A549 (cell line): Measurements from ENCODE around the gene RTN3. TPM values are rescaled to one million over a fixed set of nuclear protein-coding genes. Genes with fewer than 3 reads are reported as not detected.

Experiments used
- ATAC-seq, 2 experiments: fragments of 200-7000 bp in 1 of 2; fragments of >200 bp in 1 of 2; cut with Nextera tagmentation in 1 of 2; cut with Tn5 transposase in 1 of 2; 3 replicates each; pipeline versions ENCODE4 v1.8.0 to v1.9.1; 2018 to 2020; ENCODE audit warnings: mild to moderate bottlenecking in 1 of 2, moderate library complexity in 1 of 2
- CTCF ChIA-PET: fragments of 300-600 bp; sonication (Branson Sonifier 250); formaldehyde crosslinking; extraction: SDS; loops from one replicate; lab custom pipeline; 2021; ENCODE audit warnings: antibody characterized with exemption, inconsistent platforms; lab: Yijun Ruan, JAX
- POLR2A ChIA-PET: fragments of 350-600 bp; formaldehyde crosslinking; extraction: SDS; loops from one replicate; lab custom pipeline; 2021; ENCODE audit warnings: antibody characterized with exemption, inconsistent platforms; lab: Yijun Ruan, JAX
- DNase-seq, 2 experiments: peaks; one replicate each; pipeline versions ENCODE4 v3.0.0 to v3.0.0-alpha.2; 2011 to 2016; ENCODE audit warnings: low read depth in 1 of 2, low spot score in 1 of 2
- FAIRE-seq: peaks from 2 replicates; lab custom pipeline; 2011; peaks lifted over from hg19 to GRCh38; lab: Jason Lieb, UNC
- H3K27ac ChIP-seq, 2 experiments: fragments of >200 bp; sonication (Bioruptor Twin); formaldehyde crosslinking; 3 replicates each; pipeline ENCODE4 v1.5.1; 2016 to 2017
- H3K4me1 ChIP-seq: fragments of >200 bp; sonication (Bioruptor Twin); formaldehyde crosslinking; 3 replicates; pipeline ENCODE4 v1.6.1; 2016
- H3K4me2 ChIP-seq: fragments of >200 bp; sonication (Bioruptor Twin); formaldehyde crosslinking; 3 replicates; pipeline ENCODE4 v1.6.1; 2016
- H3K4me3 ChIP-seq: fragments of >200 bp; sonication (Bioruptor Twin); formaldehyde crosslinking; 3 replicates; pipeline ENCODE4 v1.5.1; 2016
- H3K9me3 ChIP-seq: fragments of >200 bp; sonication (Bioruptor Twin); formaldehyde crosslinking; 3 replicates; pipeline ENCODE4 v1.6.1; 2016
- ATOH8 ChIP-seq: fragments of 250-450 bp; sonication (Bioruptor Pico); IDR thresholded peaks from 2 replicates; pipeline ENCODE4 v1.5.0; 2020; ENCODE audit warnings: low read depth, mild to moderate bottlenecking, moderate library complexity
- CBX2 ChIP-seq: fragments of 200-600 bp; sonication (generic); IDR thresholded peaks from 2 replicates; pipeline ENCODE4 v1.6.1; 2016; ENCODE audit warnings: low read depth, mild to moderate bottlenecking, borderline replicate concordance
- CHD2 ChIP-seq: fragments of 150-350 bp; IDR thresholded peaks from 2 replicates; pipeline ENCODE4 v1.6.1; 2014; ENCODE audit warnings: low read length; ENCODE audit not compliant: partially characterized antibody
- E2F6 ChIP-seq: IDR thresholded peaks from 2 replicates; pipeline ENCODE4 v1.6.1; 2012; ENCODE audit warnings: low read depth, borderline replicate concordance
- ELK1 ChIP-seq: fragments of 150-350 bp; IDR thresholded peaks from 2 replicates; pipeline ENCODE4 v1.6.1; 2014; ENCODE audit warnings: low read depth, mild to moderate bottlenecking, low read length
- EP300 ChIP-seq, 2 experiments: fragments of >200 bp; sonication (Bioruptor Twin); formaldehyde crosslinking; IDR thresholded peaks; 2 replicates in 1 of 2; 3 replicates in 1 of 2; pipeline ENCODE4 v1.6.1; 2016 to 2017
- FOXS1 ChIP-seq: fragments of 250-450 bp; sonication (Bioruptor Pico); IDR thresholded peaks from 2 replicates; pipeline ENCODE4 v1.5.0; 2020; ENCODE audit warnings: mild to moderate bottlenecking, moderate library complexity
- GATA3 ChIP-seq: IDR thresholded peaks from 2 replicates; pipeline ENCODE4 v1.6.1; 2012; ENCODE audit warnings: borderline replicate concordance
- HDAC2 ChIP-seq: fragments of 200-600 bp; sonication (generic); IDR thresholded peaks from 2 replicates; pipeline ENCODE4 v1.6.1; 2016
- HEYL ChIP-seq: fragments of 250-450 bp; sonication (Bioruptor Pico); IDR thresholded peaks from 2 replicates; pipeline ENCODE4 v1.8.0; 2021; ENCODE audit warnings: mild to moderate bottlenecking, moderate library complexity
- HOXA7 ChIP-seq: fragments of 250-450 bp; sonication (Bioruptor Pico); IDR thresholded peaks from 2 replicates; pipeline ENCODE4 v1.5.0; 2020; ENCODE audit warnings: mild to moderate bottlenecking, moderate library complexity
- HOXB13 ChIP-seq: fragments of 250-450 bp; sonication (Bioruptor Pico); IDR thresholded peaks from 2 replicates; pipeline ENCODE4 v1.5.0; 2020; ENCODE audit warnings: low read depth, mild to moderate bottlenecking, moderate library complexity
- HOXB5 ChIP-seq: fragments of 250-450 bp; sonication (Bioruptor Pico); IDR thresholded peaks from 2 replicates; pipeline ENCODE4 v1.5.0; 2020; ENCODE audit warnings: mild to moderate bottlenecking, moderate library complexity
- JUNB ChIP-seq: fragments of >200 bp; sonication (Bioruptor Twin); formaldehyde crosslinking; IDR thresholded peaks from 2 replicates; pipeline ENCODE4 v1.6.1; 2016
- MAX ChIP-seq: IDR thresholded peaks from 2 replicates; pipeline ENCODE4 v1.6.1; 2012
- MAZ ChIP-seq: fragments of 150-350 bp; IDR thresholded peaks from 2 replicates; pipeline ENCODE4 v1.6.1; 2014; ENCODE audit warnings: antibody characterized with exemption, low read depth, low read length, borderline replicate concordance
- NFE2L2 ChIP-seq: fragments of 150-350 bp; conservative IDR thresholded peaks from 2 replicates; pipeline ENCODE4 v1.6.1; 2014; ENCODE audit warnings: low read length
- NR3C1 ChIP-seq: fragments of >200 bp; sonication (Bioruptor Twin); formaldehyde crosslinking; IDR thresholded peaks from 3 replicates; pipeline ENCODE4 v1.6.1; 2017
- PBX3 ChIP-seq: IDR thresholded peaks from 2 replicates; pipeline ENCODE4 v1.6.1; 2012
- PHF8 ChIP-seq: fragments of 200-600 bp; sonication (generic); IDR thresholded peaks from 2 replicates; pipeline ENCODE4 v1.6.1; 2016; ENCODE audit warnings: low read depth, mild to moderate bottlenecking, antibody characterized with exemption, moderate library complexity, borderline replicate concordance
- POLR2AphosphoS2 ChIP-seq: conservative IDR thresholded peaks from 2 replicates; pipeline ENCODE4 v1.6.1; 2012; ENCODE audit warnings: low read length, improper control_type of control experiment, inconsistent platforms
- RAD21 ChIP-seq, 2 experiments: fragments of >200 bp in 1 of 2; sonication (Bioruptor Twin) in 1 of 2; formaldehyde crosslinking in 1 of 2; IDR thresholded peaks in 1 of 2; conservative IDR thresholded peaks in 1 of 2; 2 replicates in 1 of 2; 3 replicates in 1 of 2; pipeline ENCODE4 v1.6.1; 2012 to 2018; ENCODE audit warnings: inconsistent platforms in 1 of 2
- RFX5 ChIP-seq: fragments of 450-650 bp; IDR thresholded peaks from 2 replicates; pipeline ENCODE4 v1.7.1; 2014; ENCODE audit warnings: antibody characterized with exemption, mild to moderate bottlenecking, moderate library complexity
- SREBF2 ChIP-seq: fragments of 450-650 bp; IDR thresholded peaks from 2 replicates; pipeline ENCODE4 v1.6.1; 2014; ENCODE audit warnings: mild to moderate bottlenecking, moderate library complexity
- WGBS: methylation state at CpG from one replicate; pipeline ENCODE4 v1.1.6; 2017; ENCODE audit errors: missing lambda C conversion rate; 5-methylcytosine and 5-hydroxymethylcytosine counted together
- polyA plus RNA-seq, 4 experiments: library from polyadenylated mRNA; depleted of rRNA in 3 of 4; stranded (reverse); fragments of >200 nt; fragmentation: RNase III in 1 of 4; extraction: RNeasy Plus Mini Kit Qiagen cat#74134 plus additional on column Dnase treatment in 1 of 4; gene quantifications; 2 replicates in 3 of 4; 3 replicates in 1 of 4; pipeline ENCODE4 v1.2.3, GENCODE V29; 2011 to 2017

RTN3 gene
- polyA plus RNA-seq, 2 of the 4 experiments (the other 2 are of a cell fraction), result 108 to 196 TPM

- CTCF ChIA-PET, result interaction anchor here (0.6 to 0.9 kb wide), 3 partner anchors 15 to 1629 kb away, joined by 3 read pairs; no protein-coding TSS in a partner anchor
Observed at GRCh38 chr11:63782749-63783148, 101.4 kb downstream of the RTN3 start.

GRCh38 chr11:63783925-63784592, 102.8 kb downstream of the RTN3 start:
- DNase-seq (no peak), ATAC-seq (peak; percentile 63 to 71; a peak in 5 of 6 replicates), FAIRE-seq (no peak)
- H3K27ac ChIP-seq, result peak overlapping the region in 1 of 2 experiments; percentile 33; a peak in 2 of 6 replicates
- H3K9me3 ChIP-seq, result no peaks in the 10 kb centered on the region
- WGBS, result 50% methylated on average over 4 of the region's 7 CpGs
- TF ChIP-seq JUNB (no peak), GATA3 (no peak), MAX (no peak), HOXB13 (CRISPR knock-in tag) (no peak), NR3C1 (no peak), SREBF2 (no peak), EP300 (IDR thresholded peaks at IDR 0.05) (no peak), CBX2 (no peak)
- POLR2A ChIA-PET, result no interaction called here
- CTCF ChIA-PET, result interaction anchor here (1.4 kb wide), 1 partner anchor 16 kb away, joined by 4 read pairs; the partner anchor contains the start of gene ZFTA
- peaks cover 9% of the 10 kb centered on the region; the same call in 2 of the 3 replicates for H3K4me1 ChIP-seq
- H3K4me3 ChIP-seq, result no peak overlapping the region
- peak overlapping the region; percentile 28; the same call in 2 of the 3 replicates for H3K4me2 ChIP-seq

More at GRCh38 chr11:63782749-63783148, 101.4 kb downstream of the RTN3 start:
- TF ChIP-seq POLR2AphosphoS2 (no peak), RFX5 (no peak)
- DNase-seq, result no peak
- POLR2A ChIA-PET, result no interaction called here
- H3K27ac ChIP-seq, result no peak overlapping the region
- no peaks in the 10 kb centered on the region for H3K9me3 ChIP-seq
- no peak overlapping the region for H3K4me2 ChIP-seq
- H3K4me3 ChIP-seq, result no peak overlapping the region
- ATAC-seq, result no peak
- 84% methylated on average over 6 of the region's 6 CpGs for WGBS
- peaks cover 9% of the 10 kb centered on the region; the same call in 2 of the 3 replicates for H3K4me1 ChIP-seq
- no peak for FAIRE-seq

GRCh38 chr11:63785823-63786222, 104.5 kb downstream of the RTN3 start:
- Histone ChIP-seq H3K4me1 (peaks cover 9% of the 10 kb centered on the region; the same call in 2 of the 3 replicates), H3K4me2 (no peak overlapping the region), H3K27ac (no peak overlapping the region), H3K4me3 (no peak overlapping the region), H3K9me3 (0 out of 3 replicates have a peak, but pooled peaks cover 3% of the 10 kb centered on the region)
- 80% methylated on average over 1 of the region's 1 CpG for WGBS
- ChIA-PET POLR2A (no interaction called here), CTCF (interaction anchor here (0.6 kb wide), 2 partner anchors 15 to 52 kb away, joined by 3 read pairs; no protein-coding TSS in a partner anchor)
- FAIRE-seq, result no peak
- ATAC-seq, result no peak
- DNase-seq, result no peak
- TF ChIP-seq POLR2AphosphoS2, result no peak
- no peak for TF ChIP-seq HEYL (CRISPR knock-in tag)
- TF ChIP-seq PHF8, result no peak
- TF ChIP-seq HOXA7 (CRISPR knock-in tag), result no peak
- no peak for TF ChIP-seq FOXS1 (CRISPR knock-in tag)
- no peak for TF ChIP-seq NFE2L2
- TF ChIP-seq MAZ, result no peak
- no peak for TF ChIP-seq HOXB5 (CRISPR knock-in tag)
- no peak for TF ChIP-seq PBX3
- TF ChIP-seq HOXB13 (CRISPR knock-in tag), result no peak
- TF ChIP-seq CBX2, result no peak
- TF ChIP-seq CHD2, result no peak
- TF ChIP-seq RAD21 (conservative IDR thresholded peaks at IDR 0.05 in 1 of 2, IDR thresholded peaks at IDR 0.05 in 1 of 2), result no peak
- no peak for TF ChIP-seq HDAC2
- no peak for TF ChIP-seq E2F6
- TF ChIP-seq RFX5, result no peak
- no peak for TF ChIP-seq ELK1
- TF ChIP-seq ATOH8, result no peak
